GM12878 (cell line): ENCODE data around the gene CACNA2D4. TPM values are rescaled to one million over a fixed set of nuclear protein-coding genes. Genes with fewer than 3 reads are reported as not detected.

ENCODE experiments used
- ATAC-seq: fragments of 200-7000 bp; cut with Tn5 transposase; 3 replicates; pipeline ENCODE4 v1.9.1; 2020; ENCODE audit warnings: mild to moderate bottlenecking, moderate library complexity
- BruUV-seq: library from RNA; stranded (reverse); fragments of 400-500 nt; replicated peaks from 2 replicates; lab custom pipeline; 2021; lab: Mats Ljungman, UMichigan
- CTCF ChIA-PET: fragments of 300-600 bp; sonication (Branson Sonifier 250); formaldehyde crosslinking; extraction: SDS; loops from one replicate; lab custom pipeline; 2021; ENCODE audit warnings: inconsistent platforms; lab: Yijun Ruan, JAX
- POLR2A ChIA-PET: fragments of 350-600 bp; formaldehyde crosslinking; extraction: SDS; loops from one replicate; lab custom pipeline; 2021; ENCODE audit warnings: inconsistent platforms; lab: Charles Lee
- RAD21 ChIA-PET: fragments of 300-600 bp; sonication (Branson Sonifier 250); formaldehyde crosslinking; loops from one replicate; lab custom pipeline; 2023; ENCODE audit warnings: antibody characterized with exemption; ENCODE audit not compliant: unreplicated experiment; lab: Charles Lee
- SMC1A ChIA-PET: fragments of 300-600 bp; sonication (Branson Sonifier 250); formaldehyde crosslinking; loops from one replicate; lab custom pipeline; 2023; ENCODE audit not compliant: unreplicated experiment, uncharacterized antibody; lab: Charles Lee
- DNase-seq: peaks from one replicate; pipeline ENCODE4 v3.0.0-alpha.2; 2011; ENCODE audit warnings: low read depth, low spot score
- FAIRE-seq: peaks from 3 replicates; lab custom pipeline; 2011; peaks lifted over from hg19 to GRCh38; lab: Jason Lieb, UNC
- H2AFZ ChIP-seq: 2 replicates; pipeline ENCODE4 v1.6.0; 2011; ENCODE audit warnings: low read depth, low read length, control low read depth; ENCODE audit not compliant: control insufficient read depth
- H3K27ac ChIP-seq: 2 replicates; pipeline ENCODE4 v1.5.1; 2011; ENCODE audit warnings: control low read depth; ENCODE audit not compliant: control insufficient read depth, insufficient read depth
- H3K27me3 ChIP-seq, 2 experiments: replicated peaks in 1 of 2; 2 replicates each; pipeline versions ENCODE4 v1.6.0 to v1.6.1; 2011; ENCODE audit warnings: low read length in 1 of 2; ENCODE audit not compliant: control insufficient read depth in 2 of 2, insufficient read depth in 2 of 2
- H3K36me3 ChIP-seq, 2 experiments: 2 replicates each; pipeline ENCODE4 v1.5.1; 2011; ENCODE audit warnings: low read length in 1 of 2; ENCODE audit not compliant: control insufficient read depth in 2 of 2, insufficient read depth in 2 of 2
- H3K4me1 ChIP-seq: 2 replicates; pipeline ENCODE4 v1.6.1; 2011; ENCODE audit warnings: mild to moderate bottlenecking, low read length, moderate library complexity, mixed read lengths; ENCODE audit not compliant: control insufficient read depth, insufficient read depth
- H3K4me2 ChIP-seq: 2 replicates; pipeline ENCODE4 v1.6.0; 2011; ENCODE audit warnings: control low read depth; ENCODE audit not compliant: control insufficient read depth, insufficient read depth
- H3K4me3 ChIP-seq: fragments of 200-600 bp; sonication (generic); 2 replicates; pipeline ENCODE4 v1.5.1; 2016
- H3K79me2 ChIP-seq: 2 replicates; pipeline ENCODE4 v1.6.0; 2011; ENCODE audit warnings: low read length; ENCODE audit not compliant: control insufficient read depth, insufficient read depth
- H3K9ac ChIP-seq: 2 replicates; pipeline ENCODE4 v1.8.0; 2011; ENCODE audit warnings: low read length, control low read depth, mixed read lengths; ENCODE audit not compliant: control insufficient read depth, insufficient read depth
- H3K9me3 ChIP-seq: replicated peaks from 3 replicates; pipeline ENCODE4 v1.5.1; 2011; ENCODE audit warnings: mild to moderate bottlenecking, low read length; ENCODE audit not compliant: control insufficient read depth, insufficient read depth
- H4K20me1 ChIP-seq: 2 replicates; pipeline ENCODE4 v1.6.0; 2011; ENCODE audit not compliant: control insufficient read depth, insufficient read depth
- CEBPZ ChIP-seq: fragments of 150-350 bp; IDR thresholded peaks from 2 replicates; pipeline ENCODE4 v1.6.1; 2016; ENCODE audit warnings: low read depth, low read length
- CHD4 ChIP-seq: fragments of 200-600 bp; sonication (generic); IDR thresholded peaks from 2 replicates; pipeline ENCODE4 v1.6.1; 2016; ENCODE audit warnings: mild to moderate bottlenecking
- EED ChIP-seq: sonication (generic); IDR thresholded peaks from 2 replicates; pipeline ENCODE4 v1.6.1; 2016; ENCODE audit warnings: antibody characterized with exemption, low read depth
- KAT2A ChIP-seq: conservative IDR thresholded peaks from 2 replicates; pipeline ENCODE4 v1.6.1; 2011; ENCODE audit warnings: low read depth, low read length; ENCODE audit not compliant: control insufficient read depth
- MTA3 ChIP-seq: IDR thresholded peaks from 2 replicates; pipeline ENCODE4 v1.6.1; 2012; ENCODE audit warnings: low read length, inconsistent platforms, borderline replicate concordance
- NR2C2 ChIP-seq: IDR thresholded peaks from 2 replicates; pipeline ENCODE4 v1.6.1; 2011; ENCODE audit warnings: borderline replicate concordance, low read depth; ENCODE audit not compliant: control insufficient read depth, insufficient read length
- PAX5 ChIP-seq: IDR thresholded peaks from 2 replicates; pipeline ENCODE4 v1.6.1; 2011; ENCODE audit warnings: low read depth, low read length, borderline replicate concordance
- POLR2A ChIP-seq: IDR thresholded peaks from 2 replicates; pipeline ENCODE4 v1.6.1; 2011; ENCODE audit warnings: low read depth, mild to moderate bottlenecking, low read length
- RFX5 ChIP-seq: IDR thresholded peaks from 2 replicates; pipeline ENCODE4 v1.6.1; 2011; ENCODE audit warnings: low read depth, low read length, improper control_type of control experiment
- SREBF1 ChIP-seq: IDR thresholded peaks from 2 replicates; pipeline ENCODE4 v1.6.1; 2012; ENCODE audit warnings: mild to moderate bottlenecking, low read length
- SRF ChIP-seq, 2 experiments: IDR thresholded peaks; 2 replicates each; pipeline ENCODE4 v1.6.1; 2011; ENCODE audit warnings: low read depth in 2 of 2, low read length in 2 of 2, mild to moderate bottlenecking in 1 of 2, moderate library complexity in 1 of 2
- TCF7 ChIP-seq: IDR thresholded peaks from 2 replicates; pipeline ENCODE4 v1.6.1; 2014; ENCODE audit warnings: antibody characterized with exemption, borderline replicate concordance
- in situ Hi-C: fragments of 300-500 bp; cut with MboI; formaldehyde crosslinking; loops from 9 replicates; pipeline ENCODE4 v1.14.3; 2018; ENCODE audit warnings: mixed read lengths
- intact Hi-C: fragments of 100-400 bp; cut with micrococcal nuclease; formaldehyde crosslinking; loops from one replicate; pipeline ENCODE4 v1.14.2; 2022; ENCODE audit not compliant: unreplicated experiment
- polyA plus RNA-seq, 11 experiments: library from polyadenylated mRNA; depleted of rRNA in 4 of 11; unstranded in 6 of 11; stranded (reverse) in 5 of 11; fragments of >200 nt; fragmentation: Nextera tagmentation in 4 of 11; fragmentation: Illumina TruSeq in 1 of 11; extraction: Ambion mirVana in 4 of 11; extraction: Trizol in 1 of 11; gene quantifications; 1 replicate in 1 of 11; 2 replicates in 10 of 11; pipeline versions ENCODE4 v1.2.1 to v1.2.3, GENCODE V29; 2011 to 2016; ENCODE audit warnings: inconsistent platforms in 2 of 11, missing spikeins in 2 of 11, low read depth in 1 of 11
- total RNA-seq, 4 experiments: library from RNA; depleted of rRNA in 3 of 4; stranded (reverse); fragments of >200 nt in 3 of 4; fragmentation: Illumina TruSeq in 1 of 4; extraction: Trizol in 1 of 4; gene quantifications; 2 replicates each; pipeline versions ENCODE4 v1.2.1 to v1.2.3, GENCODE V29; 2013 to 2021

Gene CACNA2D4
- total and polyA plus RNA-seq, 10 of the 15 experiments (the other 5 are each of a cell fraction or from before 2014, with no cell fraction given), result 0.03 to 1.0 (median 0.65) TPM

DNA sequence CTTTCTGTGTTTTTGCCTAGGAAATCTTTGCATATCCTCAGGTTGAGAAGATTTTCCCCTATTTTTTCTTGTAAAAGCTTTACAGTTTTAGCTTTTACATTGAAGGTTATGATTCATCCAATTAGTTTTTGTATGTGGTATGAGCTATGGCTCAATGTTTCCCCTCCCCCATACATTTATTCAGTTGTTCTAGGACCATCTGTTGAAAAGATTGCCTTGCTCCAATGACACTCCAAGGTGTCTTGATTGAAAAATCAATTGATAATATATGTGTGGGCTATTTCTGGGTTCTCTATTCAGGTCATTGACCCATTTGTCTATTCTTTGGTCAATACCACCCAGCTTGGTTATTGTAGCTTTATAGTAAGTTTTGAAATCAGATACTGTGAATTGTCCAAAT lies 55.5 kb downstream of the CACNA2D4 start:
- TF ChIP-seq KAT2A, result no peak
- TF ChIP-seq NR2C2, result no peak
- TF ChIP-seq PAX5, result no peak
- TF ChIP-seq EED, result no peak
- no peak for TF ChIP-seq CHD4
- TF ChIP-seq SRF (IDR thresholded peaks at IDR 0.05; ENCODE audit: low read depth in 2 of 2, low read length in 2 of 2), result no peak
- no peak for TF ChIP-seq POLR2A
- TF ChIP-seq SREBF1, result no peak
- no peak for TF ChIP-seq TCF7
- TF ChIP-seq MTA3, result no peak
- TF ChIP-seq CEBPZ, result no peak
- TF ChIP-seq RFX5, result no peak
- ChIA-PET CTCF (interaction anchor here (1.5 kb wide), 1 partner anchor 77 kb away, joined by 5 read pairs; no protein-coding TSS in a partner anchor), RAD21 (interaction anchor here (1.3 kb wide), 1 partner anchor 77 kb away, joined by 3 read pairs; no protein-coding TSS in a partner anchor), POLR2A (no interaction called here), SMC1A (interaction anchor here (0.6 kb wide), 1 partner anchor 175 kb away, joined by 3 read pairs; no protein-coding TSS in a partner anchor)
- Histone ChIP-seq H3K27me3 (peaks cover 0 to 1% of the 10 kb centered on the region in 2 experiments; a peak in 1 of 4 replicates), H3K36me3 (no peaks in the 10 kb centered on the region), H3K4me1 (no peaks in the 10 kb centered on the region), H3K4me3 (no peak overlapping the region), H3K27ac (no peak overlapping the region), H3K79me2 (no peaks in the 10 kb centered on the region), H3K9ac (no peak overlapping the region), H2AFZ (no peak overlapping the region), H3K4me2 (no peak overlapping the region), H4K20me1 (no peaks in the 10 kb centered on the region), H3K9me3 (no peaks in the 10 kb centered on the region)
- FAIRE-seq (no peak), DNase-seq (no peak), ATAC-seq (no peak)
- BruUV-seq, result no TSS peak
- in situ Hi-C loops (no loop called here), intact Hi-C loops (no loop called here)
